Erythroblast (primary cell): ENCODE measurements around the gene DYRK2.
A peak's percentile ranks its signal among the peaks of the same experiment; 100 is the strongest.

Experiments
- DNase-seq, 2 experiments: peaks; one replicate each; lab custom pipeline; 2025; lab: John Stamatoyannopoulos, UW
- GATA1 ChIP-seq: IDR thresholded peaks from 2 replicates; pipeline ENCODE4 v1.6.1; 2011; ENCODE audit warnings: low read depth, mild to moderate bottlenecking, control low read depth, low read length, moderate library complexity
- POLR2A ChIP-seq: IDR thresholded peaks from 2 replicates; pipeline ENCODE4 v1.6.1; 2011; ENCODE audit warnings: mild to moderate bottlenecking, low read length

The DYRK2 gene

DNA sequence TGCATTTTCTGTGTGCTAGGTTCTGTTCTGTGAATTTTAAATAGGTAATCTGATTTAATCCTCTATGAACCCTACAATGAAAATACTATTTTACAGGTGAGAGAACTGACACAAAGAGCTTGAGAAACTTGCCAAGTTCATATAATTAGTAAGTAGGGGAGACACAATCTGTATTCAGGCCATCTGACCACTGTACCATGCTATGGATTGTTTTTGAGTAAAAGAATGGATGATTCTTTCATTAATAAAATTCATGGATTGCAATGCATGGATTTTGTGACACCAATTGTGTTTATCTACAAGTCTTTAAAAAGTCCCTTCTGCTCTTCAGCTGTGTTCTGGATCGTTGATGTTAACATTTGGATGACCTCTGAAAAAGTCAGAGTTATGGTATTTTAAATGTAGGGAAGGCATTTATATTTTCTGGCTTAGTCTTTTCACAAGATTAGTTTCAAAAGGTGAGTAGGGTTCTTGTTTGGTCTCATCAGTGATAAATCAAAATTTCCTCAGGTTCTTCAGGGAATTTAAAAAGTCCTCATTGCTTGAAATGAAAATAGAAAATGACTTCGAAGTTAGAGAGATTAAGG is 15.4 kb upstream of the DYRK2 start:
- no peak for DNase-seq
- TF ChIP-seq POLR2A (no peak), GATA1 (no peak)

DNA sequence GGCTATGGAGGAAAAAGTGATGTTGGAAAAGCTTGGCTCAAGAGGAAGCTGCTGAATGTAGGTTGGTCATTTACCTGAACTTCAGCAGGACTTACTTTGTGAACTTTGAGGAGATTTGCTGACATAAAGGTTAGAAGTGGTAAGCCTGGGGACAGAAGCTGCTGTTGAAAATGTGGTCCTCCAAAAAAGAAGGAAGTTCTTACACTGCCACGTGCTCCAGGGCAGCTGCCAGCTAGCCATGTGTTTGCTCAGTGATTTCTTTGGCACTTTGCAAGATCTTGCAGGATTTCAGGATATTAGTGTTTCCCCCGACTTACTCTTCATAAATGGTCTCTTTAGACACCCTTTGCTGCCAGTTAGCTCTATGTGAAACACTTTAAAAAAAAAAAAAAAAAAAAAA is 14.8 kb upstream of the DYRK2 start:
- TF ChIP-seq GATA1 (no peak), POLR2A (no peak)

DNA sequence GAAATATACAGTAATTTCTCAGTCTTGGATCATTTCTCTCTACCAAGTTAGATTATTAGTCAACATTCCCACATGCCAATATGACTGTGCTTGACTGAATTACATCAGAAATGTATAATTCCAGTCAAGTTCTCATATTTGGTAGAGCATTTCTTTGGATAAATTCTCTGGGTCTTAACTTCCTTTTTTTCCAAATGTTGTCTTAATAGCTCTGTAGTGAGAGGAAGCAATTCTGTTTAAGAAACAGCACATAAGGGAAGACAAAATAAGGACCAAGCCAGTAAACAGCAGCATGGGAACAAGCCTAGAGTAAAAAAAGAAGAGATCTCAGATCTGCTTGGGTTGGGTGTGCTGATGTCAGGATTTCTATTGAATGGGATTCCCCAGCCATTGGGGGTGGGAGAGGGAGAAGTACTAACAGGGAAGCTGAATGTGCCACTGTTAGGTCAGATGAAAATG is 14.2 kb upstream of the DYRK2 start:
- no peak for DNase-seq
- TF ChIP-seq GATA1: no peak
- no peak for TF ChIP-seq POLR2A

More for the DNA sequence above, 14.8 kb upstream of the DYRK2 start:
- DNase-seq: no peak

DNA sequence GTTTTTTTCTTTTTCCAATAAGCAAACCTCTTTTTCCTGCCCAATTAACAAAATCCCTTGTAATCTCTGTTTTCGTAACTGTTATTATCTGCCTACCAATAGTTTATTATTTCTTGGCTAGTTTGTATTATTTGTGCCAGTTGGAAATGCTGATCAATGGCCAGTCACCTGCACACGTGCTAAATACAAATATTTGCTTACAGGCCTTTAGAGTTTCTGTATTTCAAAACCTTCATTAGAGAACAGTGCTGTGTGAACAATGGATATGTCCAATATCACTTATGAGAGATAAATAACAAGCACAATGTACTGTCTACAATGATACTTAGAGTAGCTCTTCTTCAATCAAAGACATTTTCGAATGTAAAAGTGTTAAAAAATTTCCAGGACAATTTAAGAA is 10.8 kb upstream of the DYRK2 start:
- no peak for DNase-seq
- TF ChIP-seq GATA1: no peak
- TF ChIP-seq POLR2A: no peak

DNA sequence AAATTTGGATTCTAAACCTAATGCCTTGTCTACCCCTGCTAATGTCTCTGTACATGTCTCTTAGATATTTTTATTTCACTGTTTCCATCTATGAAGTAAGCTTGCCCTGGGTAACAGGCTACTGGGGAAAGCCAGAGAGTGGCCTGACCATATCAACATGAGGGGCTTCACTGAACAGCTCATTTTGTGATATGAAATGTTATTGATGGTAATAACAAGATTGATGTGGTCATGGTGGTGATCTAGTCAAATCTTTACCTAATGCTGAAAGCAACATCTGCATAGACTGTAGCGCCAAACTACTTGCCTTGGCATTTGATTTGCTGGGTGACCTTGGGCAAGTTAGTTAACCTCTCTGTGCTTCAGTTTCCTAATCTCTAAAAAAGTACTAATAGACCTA is 9.9 kb upstream of the DYRK2 start:
- no peak for DNase-seq
- TF ChIP-seq POLR2A: no peak
- no peak for TF ChIP-seq GATA1

DNA sequence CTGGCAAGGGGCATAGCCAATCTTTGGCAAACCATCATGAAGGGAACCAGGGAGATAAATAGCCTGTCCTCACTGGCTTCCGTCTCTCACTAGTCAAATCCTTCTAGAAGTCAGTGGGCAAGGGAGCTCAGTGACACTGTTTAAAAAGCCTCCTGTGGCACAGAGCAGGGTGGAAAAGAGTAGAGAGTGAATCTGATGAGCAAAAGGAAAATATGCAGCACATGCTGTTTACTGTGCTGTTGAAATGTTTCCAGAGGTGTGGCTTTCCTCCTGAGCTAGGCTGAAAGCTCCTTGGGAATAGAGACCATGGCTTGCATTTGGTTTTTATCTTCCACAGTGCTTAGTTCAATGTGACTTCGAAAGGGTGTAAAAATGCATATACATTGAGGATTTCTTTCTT is 7.7 kb upstream of the DYRK2 start:
- no peak for DNase-seq
- no peak for TF ChIP-seq POLR2A
- no peak for TF ChIP-seq GATA1

DNA sequence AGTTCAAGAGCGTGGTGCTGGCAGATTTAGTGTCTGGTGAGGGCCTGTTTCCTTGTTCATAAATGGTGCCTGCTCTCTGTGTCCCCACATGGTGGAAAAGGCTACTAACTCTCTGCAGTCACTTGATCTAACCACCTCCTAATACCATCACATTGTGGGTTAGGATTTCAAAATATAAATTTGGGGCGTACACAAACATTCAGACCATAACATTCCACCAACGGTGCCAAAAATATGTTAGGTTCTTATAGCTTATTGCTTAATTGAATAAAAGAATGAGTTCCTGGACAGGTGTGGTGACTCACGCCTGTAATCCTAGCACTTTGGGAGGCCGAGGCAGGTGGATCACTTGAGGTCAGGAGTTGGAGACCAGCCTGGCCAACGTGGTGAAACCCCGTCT is 3.4 kb upstream of the DYRK2 start:
- no peak for DNase-seq
- TF ChIP-seq GATA1 (no peak), POLR2A (no peak)

DNA sequence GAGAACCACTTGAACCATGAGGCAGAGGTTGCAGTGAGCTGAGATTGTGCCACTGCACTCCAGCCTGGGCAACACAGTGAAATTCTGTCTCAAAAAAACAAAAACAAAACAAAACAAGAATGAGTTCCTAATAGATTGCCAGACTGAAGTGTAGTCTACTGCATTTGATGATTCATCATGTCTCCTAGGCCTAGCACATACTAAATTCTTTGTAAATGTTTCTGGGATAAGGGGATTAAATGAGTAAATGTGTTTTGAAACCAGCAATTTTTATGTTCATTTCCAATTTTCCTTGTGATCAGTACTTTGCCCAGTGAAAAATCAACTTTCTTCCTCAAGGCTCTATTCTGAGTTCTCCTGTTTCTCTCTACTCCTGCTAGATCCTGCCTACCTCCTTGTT is 2.9 kb upstream of the DYRK2 start:
- no peak for DNase-seq
- no peak for TF ChIP-seq POLR2A
- no peak for TF ChIP-seq GATA1

DNA sequence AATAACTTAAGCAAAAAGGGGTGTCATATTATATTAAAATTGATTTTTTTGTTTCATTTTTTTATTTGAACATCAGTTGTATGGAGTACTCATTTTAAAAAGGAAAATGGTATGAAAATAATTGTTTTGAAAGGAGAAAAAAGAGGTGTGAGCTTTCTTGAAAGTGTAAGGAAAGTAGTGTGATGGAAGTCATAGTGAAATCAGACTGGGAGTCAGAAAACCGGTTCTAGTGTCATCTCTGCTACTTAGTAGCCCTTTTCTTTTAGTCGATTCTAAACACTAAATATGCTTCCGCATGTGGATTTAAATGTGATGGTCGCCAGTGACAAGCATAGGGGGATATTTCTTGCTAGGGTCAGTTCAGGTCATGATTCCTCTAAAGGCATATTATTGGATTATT is 1.8 kb upstream of the DYRK2 start:
- TF ChIP-seq GATA1: no peak
- no peak for TF ChIP-seq POLR2A
- no peak for DNase-seq

DNA sequence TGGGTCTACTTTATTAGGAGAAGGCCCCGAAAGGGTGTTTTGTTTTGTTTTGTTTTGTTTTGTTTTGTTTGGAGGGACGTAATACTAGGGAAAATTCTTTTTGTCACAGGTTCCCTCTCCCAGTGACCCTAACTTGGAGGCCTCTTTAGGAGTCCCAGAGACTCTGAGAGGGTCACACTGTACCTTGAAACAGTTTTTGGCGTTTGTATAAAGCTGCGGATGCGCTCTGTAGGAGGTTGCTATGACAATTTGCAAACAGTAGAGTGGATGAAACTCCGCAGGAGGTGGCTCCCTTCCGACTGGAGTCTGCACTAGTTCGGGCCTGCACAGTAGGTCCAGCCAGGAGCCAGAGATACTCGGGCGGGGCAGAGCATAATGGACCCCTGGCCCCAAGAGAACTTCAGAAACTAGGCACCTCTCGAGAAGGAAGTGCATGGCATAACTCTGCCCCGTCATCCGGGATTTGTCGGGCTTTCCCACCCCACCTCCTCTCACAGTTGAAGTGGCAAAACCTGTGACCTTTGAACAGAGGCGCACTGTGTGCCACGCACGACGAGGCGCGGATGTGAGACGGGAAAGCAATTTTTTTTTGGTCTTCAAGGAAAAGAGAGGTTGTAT is 1.3 kb upstream of the DYRK2 start:
- DNase-seq: peak in 1 of 2 experiments; percentile 36
- TF ChIP-seq GATA1 (no peak), POLR2A (no peak)

DNA sequence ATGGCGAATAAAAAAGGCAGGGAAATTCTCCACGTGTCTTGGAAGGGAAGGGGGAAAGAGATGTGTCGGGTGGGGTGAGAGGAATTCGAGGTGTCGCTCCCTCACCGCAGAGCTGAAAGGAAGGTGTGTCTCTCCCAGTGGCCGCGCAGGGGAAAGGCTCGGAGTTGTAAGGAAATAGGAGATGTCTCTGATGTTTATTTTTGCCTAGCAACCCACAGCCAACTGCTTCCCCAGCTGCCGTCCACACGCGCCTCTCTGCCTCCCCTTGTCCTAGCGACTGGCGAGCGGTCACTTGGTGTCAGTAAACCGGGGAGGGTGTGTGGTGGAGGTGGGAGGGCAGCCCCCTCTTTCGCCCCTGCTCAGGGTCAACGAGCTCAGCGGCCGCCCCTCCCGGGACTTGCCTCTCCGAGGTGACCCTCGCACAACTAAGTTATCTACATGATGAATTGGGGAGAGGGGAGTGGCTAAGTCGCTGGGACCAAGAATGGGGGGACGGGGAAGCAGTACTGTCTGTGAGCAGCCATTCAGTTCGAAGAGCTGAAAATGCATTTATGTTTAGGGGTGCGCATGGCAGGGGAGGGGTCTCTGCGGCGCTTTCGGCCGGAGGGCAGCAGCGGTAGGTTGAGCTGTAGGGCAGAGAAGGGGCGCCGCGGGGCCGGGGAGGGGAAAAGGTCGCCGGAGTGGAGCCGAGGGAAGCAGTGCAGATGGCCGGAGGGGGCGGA is 585 bp upstream of the DYRK2 start:
- no peak for TF ChIP-seq POLR2A
- no peak for TF ChIP-seq GATA1
- peak; percentile 63 to 73 for DNase-seq

DNA sequence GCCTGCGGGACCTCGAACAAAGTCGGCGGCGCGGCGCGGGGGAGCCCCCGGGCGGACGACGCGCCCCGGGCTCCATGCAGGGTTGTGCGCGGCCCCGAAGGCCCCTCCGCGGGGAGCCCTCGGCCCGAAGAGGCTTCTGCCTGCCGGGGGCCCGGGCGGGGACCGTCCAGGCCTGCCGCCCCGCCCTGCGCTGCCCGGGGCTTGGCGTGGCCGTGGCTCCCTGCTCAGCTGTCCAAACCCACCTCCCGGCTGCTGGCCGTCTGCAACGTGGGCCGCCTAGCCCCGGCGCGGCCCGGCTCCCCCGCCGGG is 670 bp downstream of the DYRK2 start:
- peak; percentile 67 to 73 for DNase-seq
- TF ChIP-seq GATA1 (no peak), POLR2A (no peak)

DNA sequence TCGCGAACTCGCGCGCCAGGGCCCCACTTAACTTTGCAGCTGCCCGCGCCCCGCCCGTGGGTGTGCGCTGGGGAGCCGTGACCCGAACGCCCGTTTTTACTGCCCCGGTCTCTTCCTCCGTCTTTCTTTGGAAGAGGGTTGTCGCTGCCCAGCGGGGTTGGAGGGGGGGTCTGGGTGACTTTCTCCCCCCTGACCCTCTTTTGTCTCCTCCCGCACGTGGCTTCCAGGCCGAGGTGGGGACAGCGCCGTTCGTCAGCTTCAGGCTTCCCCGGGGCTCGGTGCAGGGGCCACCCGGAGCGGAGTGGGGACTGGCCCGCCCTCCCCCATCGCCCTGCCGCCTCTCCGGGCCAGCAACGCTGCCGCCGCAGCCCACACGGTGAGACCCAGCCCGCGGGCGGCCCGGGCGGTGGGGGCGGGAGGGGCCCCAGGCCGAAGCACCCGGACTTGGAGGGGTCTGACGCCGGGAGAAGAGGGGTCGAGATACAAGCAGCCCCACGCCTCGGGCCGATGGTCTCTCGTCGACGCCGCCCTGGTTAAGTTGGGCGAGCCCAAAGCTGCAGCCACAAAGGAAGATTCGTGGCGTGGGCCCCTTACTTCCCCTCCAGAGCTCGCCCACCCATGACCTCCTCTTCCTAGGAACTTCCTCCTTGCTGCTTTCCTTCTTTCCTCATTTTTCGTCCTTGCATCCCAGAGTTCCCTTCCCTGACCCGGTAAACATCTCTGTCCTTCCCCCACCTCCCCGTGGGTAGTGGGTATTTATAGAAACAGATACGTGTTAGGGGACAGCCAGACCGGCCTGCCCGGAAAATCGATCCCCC is 1.2 kb downstream of the DYRK2 start:
- DNase-seq: peak; percentile 67 to 70
- no peak for TF ChIP-seq GATA1
- no peak for TF ChIP-seq POLR2A

DNA sequence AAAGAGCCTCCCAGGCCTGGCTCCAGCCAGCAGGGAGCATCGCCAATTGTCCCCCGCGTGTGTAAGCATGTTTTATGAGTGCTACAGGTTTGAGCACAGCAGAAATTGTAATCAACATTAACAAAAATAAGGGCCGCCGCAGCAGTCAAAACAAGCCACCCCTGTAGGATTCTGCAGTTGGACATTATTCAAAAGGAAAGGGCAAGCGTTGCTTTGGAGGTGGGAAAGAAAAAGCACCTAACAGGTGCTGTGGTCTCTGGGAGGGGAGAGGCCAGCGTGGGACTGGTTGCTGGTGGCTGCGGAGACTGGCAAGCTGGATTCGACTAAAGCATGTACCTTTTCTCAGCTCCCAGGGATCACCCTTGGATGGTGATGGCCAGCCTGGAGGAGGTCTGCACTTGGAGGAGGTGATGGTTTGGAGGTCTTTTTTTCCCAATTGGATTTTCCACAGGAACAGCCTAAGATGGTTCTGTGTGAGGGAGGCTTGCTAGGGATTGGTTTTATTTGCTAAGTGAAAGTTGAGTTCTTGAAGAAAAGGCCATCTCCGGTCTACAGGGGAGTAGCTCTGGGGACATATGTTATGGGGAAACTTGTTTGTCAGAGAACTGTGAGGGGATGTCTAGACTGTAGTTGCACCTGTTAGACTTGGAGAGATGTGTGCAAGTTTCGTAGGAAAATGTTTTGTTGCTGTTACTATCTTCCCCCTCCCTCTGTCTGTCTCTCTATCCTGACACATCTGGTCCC is 2.0 kb downstream of the DYRK2 start:
- no peak for TF ChIP-seq POLR2A
- TF ChIP-seq GATA1: no peak
- peak in 1 of 2 experiments; percentile 19 for DNase-seq
